Muscle layer of duodenum (tissue), 2 donors: ENCODE results near the gene SEMA3E.

Experiments
- H3K27ac ChIP-seq: one replicate; pipeline ENCODE4 v1.7.0; 2013; ENCODE audit warnings: mild to moderate bottlenecking, low read length
- H3K27me3 ChIP-seq: one replicate; pipeline ENCODE4 v1.7.0; 2013; ENCODE audit warnings: low read depth, mild to moderate bottlenecking, control low read depth, low read length
- H3K36me3 ChIP-seq, 2 donors: one replicate each; pipeline ENCODE4 v1.7.0; 2013; ENCODE audit warnings: low read length in 2 of 2, control low read depth in 1 of 2, mild to moderate bottlenecking in 1 of 2; ENCODE audit not compliant: insufficient read depth in 2 of 2, control insufficient read depth in 1 of 2
- H3K4me1 ChIP-seq, 2 donors: one replicate each; pipeline ENCODE4 v1.7.0; 2013; ENCODE audit warnings: low read length in 2 of 2, mild to moderate bottlenecking in 2 of 2, control low read depth in 1 of 2, moderate library complexity in 1 of 2; ENCODE audit not compliant: insufficient read depth in 2 of 2, control insufficient read depth in 1 of 2
- H3K4me3 ChIP-seq, 2 donors: one replicate each; pipeline ENCODE4 v1.7.0; 2013; ENCODE audit warnings: low read length in 2 of 2, low read depth in 1 of 2, mild to moderate bottlenecking in 1 of 2
- H3K9me3 ChIP-seq, 2 donors: one replicate each; pipeline ENCODE4 v1.7.0; 2013; ENCODE audit warnings: low read length in 2 of 2, control low read depth in 1 of 2, mild to moderate bottlenecking in 1 of 2; ENCODE audit not compliant: control insufficient read depth in 1 of 2
- donor health status: healthy.

Gene SEMA3E

GRCh38 chr7:83640731-83641537 lies 8.0 kb downstream of the SEMA3E start:
- Histone ChIP-seq H3K36me3 (no peaks in the 10 kb centered on the region), H3K27ac (no peak overlapping the region), H3K4me1 (no peaks in the 10 kb centered on the region), H3K4me3 (no peak overlapping the region), H3K27me3 (no peaks in the 10 kb centered on the region), H3K9me3 (no peaks in the 10 kb centered on the region)

- Histone ChIP-seq H3K36me3 (no peaks in the 10 kb centered on the region), H3K4me3 (no peak overlapping the region), H3K4me1 (no peaks in the 10 kb centered on the region), H3K9me3 (no peaks in the 10 kb centered on the region), H3K27me3 (no peaks in the 10 kb centered on the region), H3K27ac (no peak overlapping the region)
Measured at GRCh38 chr7:83640240-83640639, 8.7 kb downstream of the SEMA3E start.

GRCh38 chr7:83633516-83633915 lies 15.4 kb downstream of the SEMA3E start:
- no peaks in the 10 kb centered on the region for H3K27me3 ChIP-seq
- H3K4me3 ChIP-seq: no peak overlapping the region
- no peaks in the 10 kb centered on the region for H3K9me3 ChIP-seq
- no peaks in the 10 kb centered on the region for H3K36me3 ChIP-seq
- no peaks in the 10 kb centered on the region for H3K4me1 ChIP-seq
- no peak overlapping the region for H3K27ac ChIP-seq

DNA sequence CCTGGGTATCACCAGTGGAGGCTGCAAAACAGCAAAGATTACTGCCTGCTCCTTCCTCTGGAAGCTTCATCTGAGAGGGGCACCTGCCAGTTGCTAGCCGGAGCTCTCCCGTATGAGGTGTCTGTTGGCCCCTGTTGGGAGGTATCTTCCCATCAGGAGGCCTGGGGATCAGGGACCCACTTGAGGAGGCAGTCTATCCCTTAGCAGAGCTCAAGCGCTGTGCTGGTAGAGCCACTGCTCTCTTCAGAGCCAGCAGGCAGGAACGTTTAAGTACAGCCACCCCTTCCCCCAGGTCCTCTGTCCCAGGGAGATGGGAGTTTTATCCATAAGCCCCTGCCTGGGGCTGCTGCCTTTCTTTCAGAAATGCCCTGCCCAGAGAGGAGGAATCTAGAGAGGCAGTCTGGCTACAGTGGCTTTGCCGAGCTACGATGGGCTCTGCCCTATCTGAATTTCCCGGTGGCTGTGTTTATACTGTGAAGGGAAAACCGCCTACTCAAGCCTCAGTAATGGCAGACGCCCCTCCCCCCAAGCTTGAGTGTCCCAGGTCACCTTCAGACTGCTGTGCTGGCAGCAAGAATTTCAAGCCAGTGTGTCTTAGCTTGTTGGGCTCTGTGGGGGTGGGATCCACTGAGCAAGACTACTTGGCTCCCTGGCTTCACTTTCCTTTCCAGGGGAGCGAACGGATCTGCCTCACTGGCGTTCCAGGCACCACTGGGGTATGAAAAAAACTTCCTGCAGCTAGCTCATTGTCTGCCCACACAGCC lies 19.6 kb downstream of the SEMA3E start:
- H3K4me1 ChIP-seq: no peaks in the 10 kb centered on the region
- no peak overlapping the region for H3K4me3 ChIP-seq
- H3K27ac ChIP-seq: no peak overlapping the region
- no peaks in the 10 kb centered on the region for H3K27me3 ChIP-seq
- no peaks in the 10 kb centered on the region for H3K36me3 ChIP-seq
- H3K9me3 ChIP-seq: peaks cover 0 to 3% of the 10 kb centered on the region in 2 donors

DNA sequence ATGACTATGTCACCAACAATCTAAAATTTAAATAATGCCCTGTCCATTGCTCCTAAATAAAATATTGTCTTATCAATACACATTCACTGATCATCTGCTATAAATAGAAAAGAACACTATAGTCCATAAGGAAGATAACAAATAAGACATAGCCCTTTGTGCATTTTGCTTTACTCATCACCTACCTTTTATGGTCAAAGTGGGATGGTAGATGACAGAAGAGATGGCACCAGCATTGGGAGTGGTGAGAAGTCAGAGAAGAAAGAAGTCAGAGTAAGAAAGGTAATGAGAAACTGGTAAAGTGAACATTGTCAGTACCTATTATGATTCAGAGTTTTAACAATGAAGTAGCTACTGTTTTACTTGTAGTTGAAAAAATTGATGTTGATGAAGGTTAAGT lies 31.1 kb downstream of the SEMA3E start:
- Histone ChIP-seq H3K27ac (no peak overlapping the region), H3K4me3 (no peak overlapping the region), H3K27me3 (no peaks in the 10 kb centered on the region), H3K9me3 (no peaks in the 10 kb centered on the region), H3K36me3 (no peaks in the 10 kb centered on the region), H3K4me1 (no peaks in the 10 kb centered on the region)

GRCh38 chr7:83614112-83614511 lies 34.8 kb downstream of the SEMA3E start:
- H3K36me3 ChIP-seq: no peaks in the 10 kb centered on the region
- H3K9me3 ChIP-seq: no peaks in the 10 kb centered on the region
- no peaks in the 10 kb centered on the region for H3K4me1 ChIP-seq
- no peak overlapping the region for H3K4me3 ChIP-seq
- no peaks in the 10 kb centered on the region for H3K27me3 ChIP-seq
- no peak overlapping the region for H3K27ac ChIP-seq

DNA sequence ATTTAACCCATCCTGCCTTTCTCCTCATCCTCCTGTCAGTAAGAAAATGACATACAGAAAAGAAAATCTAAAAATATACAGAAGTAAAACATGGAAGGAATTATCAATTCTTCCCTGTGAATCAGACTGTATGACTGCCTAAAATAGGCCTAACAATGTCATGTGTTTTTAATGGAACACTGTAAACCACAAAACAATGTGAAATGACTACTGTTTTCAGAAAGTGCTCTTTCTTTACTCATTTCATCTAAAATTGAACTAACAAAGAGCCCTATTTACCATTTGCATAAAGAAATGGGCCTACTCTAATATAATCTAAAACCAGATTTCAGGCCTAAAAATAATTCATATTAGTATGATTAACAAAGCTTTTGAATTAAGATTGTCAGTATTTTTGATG lies 35.7 kb downstream of the SEMA3E start:
- Histone ChIP-seq H3K4me3 (no peak overlapping the region), H3K4me1 (no peaks in the 10 kb centered on the region), H3K9me3 (no peaks in the 10 kb centered on the region), H3K27ac (no peak overlapping the region), H3K36me3 (no peaks in the 10 kb centered on the region), H3K27me3 (no peaks in the 10 kb centered on the region)

DNA sequence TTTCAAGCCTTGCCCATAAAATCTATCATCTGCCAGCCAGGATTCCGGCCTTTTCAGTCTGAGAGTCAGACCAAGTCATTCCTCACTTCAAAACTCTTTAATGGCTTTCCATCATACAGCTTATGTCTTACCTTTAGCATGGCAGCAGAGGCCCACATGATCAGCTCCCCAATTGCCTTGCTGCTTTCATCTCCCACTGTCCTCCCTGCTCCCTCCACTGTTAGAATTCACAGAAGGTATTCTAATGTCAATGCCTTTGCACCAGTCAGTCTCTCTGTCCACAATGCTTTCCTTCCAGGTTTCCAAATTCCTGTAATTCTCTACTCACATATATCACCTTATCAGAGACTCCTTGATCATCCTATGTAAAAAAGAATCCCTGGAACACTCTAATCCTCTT lies 37.2 kb downstream of the SEMA3E start:
- Histone ChIP-seq H3K27me3 (no peaks in the 10 kb centered on the region), H3K9me3 (no peaks in the 10 kb centered on the region), H3K4me1 (no peaks in the 10 kb centered on the region), H3K4me3 (no peak overlapping the region), H3K36me3 (no peaks in the 10 kb centered on the region), H3K27ac (no peak overlapping the region)

DNA sequence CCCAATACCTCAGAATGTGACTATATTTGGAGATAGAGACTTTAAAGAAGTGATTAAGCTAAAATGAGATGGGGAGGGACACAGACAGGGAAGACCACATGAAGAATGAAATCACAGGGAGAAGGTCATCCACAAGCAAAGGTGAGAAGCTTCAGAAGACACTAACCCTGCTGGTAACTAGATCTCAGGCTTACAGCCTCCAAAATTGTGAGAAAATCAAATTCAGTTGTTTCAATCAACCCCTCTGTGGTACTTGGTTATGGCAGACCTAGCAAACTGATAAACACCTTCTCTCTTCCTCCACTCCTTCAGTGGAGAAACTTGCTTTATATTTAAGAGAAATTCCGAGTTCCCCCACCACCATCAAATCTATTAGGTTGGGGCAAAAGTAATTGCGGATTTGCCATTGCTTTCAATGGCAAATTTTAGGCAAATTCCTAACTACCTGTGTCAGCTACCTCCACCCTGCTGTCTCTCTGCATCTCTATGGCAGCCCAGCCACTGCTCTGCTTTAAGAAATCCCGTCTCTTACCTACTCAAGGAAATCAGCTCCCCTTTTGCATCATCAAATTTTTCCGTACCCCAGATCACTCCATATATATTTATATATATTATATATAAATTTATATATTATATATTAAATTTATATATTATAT lies 38.2 kb downstream of the SEMA3E start:
- no peak overlapping the region for H3K4me3 ChIP-seq
- H3K27ac ChIP-seq: no peak overlapping the region
- H3K36me3 ChIP-seq: no peaks in the 10 kb centered on the region
- H3K9me3 ChIP-seq: no peaks in the 10 kb centered on the region
- H3K4me1 ChIP-seq: no peaks in the 10 kb centered on the region
- no peaks in the 10 kb centered on the region for H3K27me3 ChIP-seq

DNA sequence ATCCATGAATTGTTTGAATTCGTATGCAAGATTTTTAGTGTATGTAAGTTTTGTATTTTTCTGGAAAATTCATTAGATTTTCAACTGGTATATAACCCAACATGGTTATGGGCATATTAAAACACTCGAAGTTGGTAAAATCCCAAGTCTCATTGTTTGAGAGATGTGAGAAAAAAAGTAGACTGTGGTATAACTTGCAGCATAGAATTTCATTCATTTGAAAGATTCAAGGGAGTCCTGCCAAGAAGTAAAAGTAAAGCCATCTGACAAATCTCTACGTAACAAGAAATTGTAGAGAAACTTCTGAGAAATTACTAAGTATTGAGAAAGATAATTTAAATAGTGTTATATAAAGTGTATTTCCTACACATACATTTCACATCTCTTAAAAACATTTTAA lies 40.2 kb downstream of the SEMA3E start:
- H3K27me3 ChIP-seq: no peaks in the 10 kb centered on the region
- H3K36me3 ChIP-seq: no peaks in the 10 kb centered on the region
- no peak overlapping the region for H3K27ac ChIP-seq
- no peaks in the 10 kb centered on the region for H3K4me1 ChIP-seq
- no peak overlapping the region for H3K4me3 ChIP-seq
- H3K9me3 ChIP-seq: no peaks in the 10 kb centered on the region

DNA sequence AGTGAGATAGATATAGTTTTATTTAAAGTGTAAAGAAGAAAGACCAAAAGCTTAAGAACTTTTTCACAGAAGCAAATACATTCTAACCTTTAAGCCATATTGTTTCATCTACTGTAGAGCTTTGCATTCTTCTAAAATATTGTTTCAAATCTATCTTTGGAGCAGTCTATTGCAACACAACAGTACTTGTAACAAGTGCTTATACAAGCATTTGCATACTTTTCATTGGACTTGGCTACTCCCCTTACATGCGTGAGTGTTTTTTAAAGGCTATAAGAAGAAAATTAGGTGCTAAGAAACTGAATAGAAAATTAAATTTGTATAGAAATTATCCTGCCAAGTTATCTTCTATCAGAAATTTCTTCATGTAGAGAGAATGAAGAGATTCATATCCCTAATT lies 45.3 kb downstream of the SEMA3E start:
- no peak overlapping the region for H3K4me3 ChIP-seq
- no peaks in the 10 kb centered on the region for H3K36me3 ChIP-seq
- H3K27ac ChIP-seq: no peak overlapping the region
- H3K4me1 ChIP-seq: no peaks in the 10 kb centered on the region
- peaks cover 0 to 4% of the 10 kb centered on the region in 2 donors for H3K9me3 ChIP-seq
- no peaks in the 10 kb centered on the region for H3K27me3 ChIP-seq
